ENCODE measurements around the gene ARL5A.

Gene ARL5A

GRCh38 chr2:151837926-151838325 is 9.7 kb upstream of the ARL5A start:
- no peaks in the 10 kb centered on the region for H3K27me3 ChIP-seq (ENCODE audit: control insufficient read depth, insufficient read depth, low read length)
- no peaks in the 10 kb centered on the region for H3K9me3 ChIP-seq (replicated peaks; ENCODE audit: low read length)
- no peaks in the 10 kb centered on the region for H3K36me3 ChIP-seq (ENCODE audit: insufficient read depth, low read length)
- no peak overlapping the region for H3K4me2 ChIP-seq (ENCODE audit: low read length)
- H3K9ac ChIP-seq (ENCODE audit: low read depth, low read length): no peak overlapping the region
- H3K4me3 ChIP-seq (ENCODE audit: low read length): no peak overlapping the region
- no peaks in the 10 kb centered on the region for H3K4me1 ChIP-seq (ENCODE audit: control insufficient read depth, insufficient read depth, low read length)

- Histone ChIP-seq H3K4me2 (ENCODE audit: low read length) (no peak overlapping the region), H3K4me3 (ENCODE audit: low read length) (no peak overlapping the region), H3K9ac (ENCODE audit: low read depth, low read length) (no peak overlapping the region), H3K27me3 (ENCODE audit: control insufficient read depth, insufficient read depth, low read length) (no peaks in the 10 kb centered on the region), H3K9me3 (replicated peaks; ENCODE audit: low read length) (no peaks in the 10 kb centered on the region), H3K4me1 (ENCODE audit: control insufficient read depth, insufficient read depth, low read length) (no peaks in the 10 kb centered on the region), H3K36me3 (ENCODE audit: insufficient read depth, low read length) (no peaks in the 10 kb centered on the region)
Observed at GRCh38 chr2:151833984-151834383, 5.8 kb upstream of the ARL5A start.

- Histone ChIP-seq H3K4me1 (ENCODE audit: control insufficient read depth, insufficient read depth, low read length) (peaks cover 9% of the 10 kb centered on the region), H3K9ac (ENCODE audit: low read depth, low read length) (no peak overlapping the region), H3K4me3 (ENCODE audit: low read length) (no peak overlapping the region), H3K36me3 (ENCODE audit: insufficient read depth, low read length) (no peaks in the 10 kb centered on the region), H3K4me2 (ENCODE audit: low read length) (no peak overlapping the region), H3K27me3 (ENCODE audit: control insufficient read depth, insufficient read depth, low read length) (no peaks in the 10 kb centered on the region), H3K9me3 (replicated peaks; ENCODE audit: low read length) (no peaks in the 10 kb centered on the region)
Observed at GRCh38 chr2:151830961-151831360, 2.7 kb upstream of the ARL5A start.

GRCh38 chr2:151828890-151829324 is 686 bp upstream of the ARL5A start:
- Histone ChIP-seq H3K4me1 (ENCODE audit: control insufficient read depth, insufficient read depth, low read length) (peaks cover 9% of the 10 kb centered on the region), H3K9ac (ENCODE audit: low read depth, low read length) (peak overlapping the region; percentile 93), H3K9me3 (replicated peaks; ENCODE audit: low read length) (no peaks in the 10 kb centered on the region), H3K4me2 (ENCODE audit: low read length) (peak overlapping the region; percentile 92), H3K36me3 (ENCODE audit: insufficient read depth, low read length) (no peaks in the 10 kb centered on the region), H3K27me3 (ENCODE audit: control insufficient read depth, insufficient read depth, low read length) (no peaks in the 10 kb centered on the region), H3K4me3 (ENCODE audit: low read length) (peak overlapping the region; percentile 86)

GRCh38 chr2:151827564-151828142 is 568 bp downstream of the ARL5A start:
- H3K9me3 ChIP-seq (replicated peaks; ENCODE audit: low read length): no peaks in the 10 kb centered on the region
- peak overlapping the region; percentile 92 for H3K4me2 ChIP-seq (ENCODE audit: low read length)
- H3K4me3 ChIP-seq (ENCODE audit: low read length): peak overlapping the region; percentile 86
- peak overlapping the region; percentile 93 for H3K9ac ChIP-seq (ENCODE audit: low read depth, low read length)
- no peaks in the 10 kb centered on the region for H3K27me3 ChIP-seq (ENCODE audit: control insufficient read depth, insufficient read depth, low read length)
- peaks cover 19% of the 10 kb centered on the region for H3K4me1 ChIP-seq (ENCODE audit: control insufficient read depth, insufficient read depth, low read length)
- no peaks in the 10 kb centered on the region for H3K36me3 ChIP-seq (ENCODE audit: insufficient read depth, low read length)

GRCh38 chr2:151826737-151827157 is 1.5 kb downstream of the ARL5A start:
- Histone ChIP-seq H3K9me3 (replicated peaks; ENCODE audit: low read length) (no peaks in the 10 kb centered on the region), H3K36me3 (ENCODE audit: insufficient read depth, low read length) (no peaks in the 10 kb centered on the region), H3K4me1 (ENCODE audit: control insufficient read depth, insufficient read depth, low read length) (peaks cover 23% of the 10 kb centered on the region), H3K4me3 (ENCODE audit: low read length) (peak overlapping the region; percentile 86), H3K27me3 (ENCODE audit: control insufficient read depth, insufficient read depth, low read length) (no peaks in the 10 kb centered on the region), H3K9ac (ENCODE audit: low read depth, low read length) (peak overlapping the region; percentile 93), H3K4me2 (ENCODE audit: low read length) (peak overlapping the region; percentile 92)

GRCh38 chr2:151824886-151825285 is 3.3 kb downstream of the ARL5A start:
- Histone ChIP-seq H3K9me3 (replicated peaks; ENCODE audit: low read length) (no peaks in the 10 kb centered on the region), H3K27me3 (ENCODE audit: control insufficient read depth, insufficient read depth, low read length) (no peaks in the 10 kb centered on the region), H3K4me2 (ENCODE audit: low read length) (no peak overlapping the region), H3K9ac (ENCODE audit: low read depth, low read length) (no peak overlapping the region), H3K4me3 (ENCODE audit: low read length) (no peak overlapping the region), H3K36me3 (ENCODE audit: insufficient read depth, low read length) (no peaks in the 10 kb centered on the region), H3K4me1 (ENCODE audit: control insufficient read depth, insufficient read depth, low read length) (peaks cover 23% of the 10 kb centered on the region)

- peaks cover 23% of the 10 kb centered on the region for H3K4me1 ChIP-seq (ENCODE audit: control insufficient read depth, insufficient read depth, low read length)
- H3K4me2 ChIP-seq (ENCODE audit: low read length): peak overlapping the region; percentile 45
- H3K36me3 ChIP-seq (ENCODE audit: insufficient read depth, low read length): no peaks in the 10 kb centered on the region
- H3K9ac ChIP-seq (ENCODE audit: low read depth, low read length): no peak overlapping the region
- no peaks in the 10 kb centered on the region for H3K27me3 ChIP-seq (ENCODE audit: control insufficient read depth, insufficient read depth, low read length)
- no peaks in the 10 kb centered on the region for H3K9me3 ChIP-seq (replicated peaks; ENCODE audit: low read length)
- H3K4me3 ChIP-seq (ENCODE audit: low read length): no peak overlapping the region
Observed at GRCh38 chr2:151823651-151824050, 4.6 kb downstream of the ARL5A start.

- Histone ChIP-seq H3K9me3 (replicated peaks; ENCODE audit: low read length) (no peaks in the 10 kb centered on the region), H3K9ac (ENCODE audit: low read depth, low read length) (no peak overlapping the region), H3K27me3 (ENCODE audit: control insufficient read depth, insufficient read depth, low read length) (no peaks in the 10 kb centered on the region), H3K4me2 (ENCODE audit: low read length) (no peak overlapping the region), H3K36me3 (ENCODE audit: insufficient read depth, low read length) (no peaks in the 10 kb centered on the region), H3K4me3 (ENCODE audit: low read length) (no peak overlapping the region), H3K4me1 (ENCODE audit: control insufficient read depth, insufficient read depth, low read length) (peaks cover 14% of the 10 kb centered on the region)
Observed at GRCh38 chr2:151819920-151820319, 8.3 kb downstream of the ARL5A start.

GRCh38 chr2:151817929-151818328 is 10.3 kb downstream of the ARL5A start:
- Histone ChIP-seq H3K4me1 (ENCODE audit: control insufficient read depth, insufficient read depth, low read length) (peaks cover 7% of the 10 kb centered on the region), H3K4me3 (ENCODE audit: low read length) (no peak overlapping the region), H3K36me3 (ENCODE audit: insufficient read depth, low read length) (no peaks in the 10 kb centered on the region), H3K9me3 (replicated peaks; ENCODE audit: low read length) (no peaks in the 10 kb centered on the region), H3K9ac (ENCODE audit: low read depth, low read length) (no peak overlapping the region), H3K27me3 (ENCODE audit: control insufficient read depth, insufficient read depth, low read length) (no peaks in the 10 kb centered on the region), H3K4me2 (ENCODE audit: low read length) (no peak overlapping the region)

- Histone ChIP-seq H3K9ac (ENCODE audit: low read depth, low read length) (no peak overlapping the region), H3K36me3 (ENCODE audit: insufficient read depth, low read length) (peaks cover 3% of the 10 kb centered on the region), H3K4me3 (ENCODE audit: low read length) (no peak overlapping the region), H3K9me3 (replicated peaks; ENCODE audit: low read length) (no peaks in the 10 kb centered on the region), H3K27me3 (ENCODE audit: control insufficient read depth, insufficient read depth, low read length) (no peaks in the 10 kb centered on the region), H3K4me2 (ENCODE audit: low read length) (no peak overlapping the region), H3K4me1 (ENCODE audit: control insufficient read depth, insufficient read depth, low read length) (no peaks in the 10 kb centered on the region)
Observed at GRCh38 chr2:151816843-151817242, 11.4 kb downstream of the ARL5A start.

- H3K4me3 ChIP-seq (ENCODE audit: low read length): no peak overlapping the region
- peaks cover 7% of the 10 kb centered on the region for H3K36me3 ChIP-seq (ENCODE audit: insufficient read depth, low read length)
- H3K9me3 ChIP-seq (replicated peaks; ENCODE audit: low read length): no peaks in the 10 kb centered on the region
- H3K4me2 ChIP-seq (ENCODE audit: low read length): no peak overlapping the region
- H3K4me1 ChIP-seq (ENCODE audit: control insufficient read depth, insufficient read depth, low read length): no peaks in the 10 kb centered on the region
- no peaks in the 10 kb centered on the region for H3K27me3 ChIP-seq (ENCODE audit: control insufficient read depth, insufficient read depth, low read length)
- no peak overlapping the region for H3K9ac ChIP-seq (ENCODE audit: low read depth, low read length)
Observed at GRCh38 chr2:151815821-151816489, 12.3 kb downstream of the ARL5A start.
